ENCODE data around the gene NISCH.

The NISCH gene

DNA sequence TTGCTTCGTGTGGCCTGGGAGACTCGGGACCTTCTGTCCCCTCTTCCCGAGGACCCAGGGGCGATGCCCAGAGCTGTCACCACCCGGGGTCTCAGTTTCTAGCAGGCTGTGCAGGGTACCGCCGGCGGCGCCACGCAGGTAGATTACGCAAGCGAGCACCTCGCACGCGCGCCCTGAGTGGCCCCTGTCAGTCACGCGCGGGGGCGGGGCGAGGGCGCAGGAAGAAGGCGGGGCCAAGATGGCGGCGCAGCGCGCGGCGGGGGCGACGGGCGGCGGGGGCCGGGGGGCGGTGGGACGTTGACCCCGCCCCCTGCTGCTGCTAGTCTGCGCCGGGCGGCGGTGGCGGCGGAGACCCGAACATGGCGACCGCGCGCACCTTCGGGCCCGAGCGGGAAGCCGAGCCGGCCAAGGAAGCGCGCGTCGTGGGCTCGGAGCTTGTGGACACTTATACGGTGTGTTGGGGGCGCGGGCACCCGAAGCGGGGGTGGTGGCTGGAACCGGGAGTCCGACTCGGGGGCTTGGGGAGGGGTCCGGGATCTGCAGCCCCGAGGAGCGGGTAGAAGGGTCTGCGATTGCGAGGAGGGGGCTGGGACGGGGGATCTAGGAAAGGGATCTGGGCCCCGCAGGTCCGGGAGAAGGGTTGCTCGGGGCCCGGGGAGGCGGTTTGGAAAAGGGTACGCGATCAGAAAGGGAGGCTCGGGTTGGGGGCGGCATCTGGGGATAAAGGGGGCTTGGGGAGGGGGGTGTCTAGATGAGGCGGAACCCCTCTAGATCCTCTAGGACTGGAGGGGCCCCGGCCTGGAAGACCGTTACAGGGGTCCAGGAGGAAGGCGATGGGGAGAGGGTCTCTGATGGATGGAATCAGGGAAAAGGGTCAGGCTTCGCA is at the start of gene NISCH:
NISCH (plus strand) TSS at position 322 of the 886 bp plus-strand sequence; CDS start at position 360, 38 bp downstream.
- peak; percentile 54 for DNase-seq (ENCODE audit: low read depth)

DNA sequence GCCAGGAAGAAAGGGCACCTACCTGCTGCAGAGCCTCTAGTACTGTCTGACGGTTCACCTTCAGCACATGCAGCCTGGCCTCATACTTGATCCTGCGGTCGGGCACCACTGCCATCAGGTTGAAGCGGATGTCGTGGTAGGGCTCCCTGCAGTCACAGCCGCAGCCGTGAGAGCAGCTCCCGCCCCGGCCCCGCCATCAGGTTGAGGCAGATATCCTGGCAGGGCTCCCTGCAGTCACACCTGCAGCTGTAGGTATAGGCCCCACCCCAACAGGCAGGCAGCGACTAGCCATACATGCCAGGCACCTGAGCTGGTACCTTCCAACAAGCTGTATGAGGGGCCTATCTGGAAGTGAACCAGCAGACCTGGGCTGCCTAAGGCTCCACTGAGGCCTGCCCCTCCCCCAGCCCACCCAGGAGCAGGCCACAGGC is 49.2 kb upstream of the NISCH start:
- DNase-seq (ENCODE audit: low read depth): no peak

DNA sequence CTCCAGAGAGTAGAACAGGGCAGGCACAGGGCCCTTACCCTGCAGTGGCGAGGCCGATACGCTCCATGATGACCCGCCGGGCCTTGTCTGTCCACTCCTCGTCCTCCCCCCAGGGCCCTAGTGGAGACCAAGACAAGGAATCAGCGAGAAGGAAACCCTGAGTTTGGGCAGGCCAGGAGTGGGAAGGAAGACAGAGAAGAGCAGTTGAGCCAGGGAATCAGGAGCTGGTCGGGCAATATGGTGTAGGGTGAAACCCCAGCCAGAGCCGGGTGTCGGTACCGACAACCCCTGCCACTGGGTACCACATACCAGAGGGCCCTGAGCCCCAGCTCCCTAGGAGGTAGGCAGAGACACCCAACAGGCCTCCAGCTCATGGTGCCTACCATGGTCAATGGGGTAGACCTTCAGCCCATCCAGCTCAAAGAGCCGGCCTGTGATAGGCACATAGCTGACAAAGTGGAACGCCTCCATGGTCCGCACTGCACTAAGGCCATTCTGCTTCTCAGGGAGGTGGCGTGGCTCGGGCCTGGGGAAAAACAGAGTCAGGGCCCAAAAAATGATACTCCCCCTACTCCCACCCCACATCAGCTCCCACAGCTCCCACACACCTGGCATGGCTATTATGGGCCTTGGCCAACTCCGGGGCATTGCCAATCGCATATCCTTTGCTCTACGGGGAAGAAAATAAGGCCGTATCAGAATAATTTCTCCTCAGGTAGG is 48.5 kb upstream of the NISCH start:
- DNase-seq (ENCODE audit: low read depth): no peak

DNA sequence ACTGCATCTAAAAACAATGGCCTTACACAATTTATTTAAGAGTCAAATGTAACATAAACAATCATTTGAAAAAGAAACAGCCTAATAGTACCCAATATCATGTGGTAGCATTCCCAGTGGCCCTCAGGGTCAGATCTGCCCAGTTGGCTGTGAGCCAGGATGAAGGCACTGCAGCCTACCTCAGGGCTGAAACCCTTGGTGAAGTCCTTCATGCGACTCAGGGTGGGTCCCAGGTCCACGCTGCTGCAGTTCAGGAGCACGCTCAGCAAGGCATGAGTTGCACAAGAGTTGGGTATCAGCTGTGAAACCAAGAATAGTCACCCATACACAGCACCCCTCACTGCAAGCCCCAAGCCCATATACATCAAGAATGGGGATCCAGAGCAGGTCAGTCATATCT is 47.6 kb upstream of the NISCH start:
- DNase-seq (ENCODE audit: low read depth): no peak

DNA sequence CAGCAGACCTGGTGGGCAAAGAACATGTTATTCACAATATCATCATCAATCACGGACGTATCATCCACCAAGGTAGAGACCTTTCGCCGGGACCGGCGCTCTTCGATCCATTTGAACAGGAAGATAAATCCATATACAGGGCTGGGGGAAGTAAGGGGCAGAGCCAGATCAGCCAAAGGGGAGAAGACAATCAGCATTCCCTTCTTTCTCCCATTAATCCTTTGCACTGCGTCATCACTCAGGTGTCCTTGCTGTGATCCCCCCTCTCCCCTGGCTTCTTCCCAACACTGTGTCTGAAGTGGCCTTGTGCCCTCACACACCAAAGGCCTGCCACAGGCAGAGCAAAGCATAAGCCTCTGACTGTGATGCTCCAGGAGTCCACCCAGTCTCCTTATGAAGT is 46.9 kb upstream of the NISCH start:
- DNase-seq (ENCODE audit: low read depth): no peak

DNA sequence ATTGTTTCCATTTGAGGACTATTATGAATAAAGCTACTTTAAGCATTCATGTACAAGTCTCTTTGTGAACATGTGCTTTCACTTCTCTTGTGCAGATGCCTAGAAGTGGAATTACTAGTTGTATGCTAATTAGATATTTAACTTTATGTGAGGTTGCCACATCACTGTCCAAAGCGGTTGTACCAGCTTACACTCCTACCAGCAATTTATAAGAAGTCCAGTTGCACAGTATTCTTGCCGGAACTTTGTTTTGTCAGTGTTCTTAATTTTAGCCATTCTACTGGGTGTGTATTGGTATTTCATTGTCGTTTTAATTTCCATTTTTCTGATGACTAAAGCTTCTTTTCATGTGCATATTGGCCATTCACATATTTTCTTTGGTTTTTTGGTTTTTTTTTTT is 39.6 kb upstream of the NISCH start:
- DNase-seq (ENCODE audit: low read depth): no peak

DNA sequence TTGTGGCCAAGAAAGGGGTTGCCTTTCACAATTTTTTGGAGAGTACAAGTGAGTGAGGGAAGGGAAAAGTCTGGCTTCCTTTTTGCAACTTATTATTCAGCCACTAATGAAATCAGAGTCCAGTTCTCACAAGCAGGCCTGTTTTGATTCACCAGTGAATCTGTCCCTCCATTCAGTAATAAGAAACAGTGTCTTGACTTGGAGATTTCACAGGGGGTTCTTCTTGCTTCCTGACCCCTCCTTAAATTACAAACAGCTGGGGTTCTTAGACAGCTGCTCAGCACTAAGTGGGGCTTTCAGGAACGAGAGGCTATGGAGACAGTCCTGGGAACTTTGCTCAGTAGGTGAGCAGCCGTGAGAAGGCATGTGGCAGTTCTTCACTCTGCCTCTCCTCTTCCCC is 35.0 kb upstream of the NISCH start:
- DNase-seq (ENCODE audit: low read depth): no peak

DNA sequence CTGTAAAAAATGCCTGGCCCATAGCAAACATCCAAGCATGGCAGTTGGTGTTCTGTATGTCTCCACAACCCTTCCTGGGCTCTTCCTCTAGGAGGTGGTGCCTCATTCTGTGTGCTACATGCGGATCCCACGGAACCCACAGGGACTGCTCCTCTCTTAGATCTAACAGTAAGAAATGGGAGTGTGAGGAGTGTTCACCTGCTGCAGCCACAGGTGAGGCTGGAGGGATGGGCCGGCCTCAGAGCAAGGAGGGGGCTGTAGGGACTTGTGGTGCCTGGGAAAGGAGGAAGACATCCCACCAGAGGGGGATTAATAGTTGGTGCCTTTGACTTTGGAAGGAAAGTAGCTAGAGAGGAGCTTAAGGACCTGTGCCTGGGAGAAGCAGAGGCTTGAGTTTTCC is 32.7 kb upstream of the NISCH start:
- DNase-seq (ENCODE audit: low read depth): no peak

DNA sequence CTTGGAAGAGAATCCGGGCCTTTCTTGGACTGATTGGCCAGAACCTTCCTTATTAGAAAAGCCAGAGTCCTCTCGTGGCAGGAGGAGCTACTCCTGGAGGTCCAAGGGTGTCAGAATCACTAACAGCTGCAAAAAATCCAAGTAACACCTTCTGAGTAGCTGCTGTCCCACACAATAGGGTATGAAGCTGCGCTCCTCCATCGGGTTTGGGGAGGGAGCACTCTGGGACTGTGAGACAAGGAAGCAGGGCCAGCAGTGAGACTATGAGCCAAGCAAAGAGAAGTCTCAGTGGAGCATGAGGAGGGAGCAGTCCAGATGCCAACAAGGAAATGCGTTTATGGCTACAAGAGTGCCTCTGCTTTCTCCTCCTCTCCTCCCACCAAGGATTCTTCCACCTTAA is 32.2 kb upstream of the NISCH start:
- DNase-seq (ENCODE audit: low read depth): no peak

DNA sequence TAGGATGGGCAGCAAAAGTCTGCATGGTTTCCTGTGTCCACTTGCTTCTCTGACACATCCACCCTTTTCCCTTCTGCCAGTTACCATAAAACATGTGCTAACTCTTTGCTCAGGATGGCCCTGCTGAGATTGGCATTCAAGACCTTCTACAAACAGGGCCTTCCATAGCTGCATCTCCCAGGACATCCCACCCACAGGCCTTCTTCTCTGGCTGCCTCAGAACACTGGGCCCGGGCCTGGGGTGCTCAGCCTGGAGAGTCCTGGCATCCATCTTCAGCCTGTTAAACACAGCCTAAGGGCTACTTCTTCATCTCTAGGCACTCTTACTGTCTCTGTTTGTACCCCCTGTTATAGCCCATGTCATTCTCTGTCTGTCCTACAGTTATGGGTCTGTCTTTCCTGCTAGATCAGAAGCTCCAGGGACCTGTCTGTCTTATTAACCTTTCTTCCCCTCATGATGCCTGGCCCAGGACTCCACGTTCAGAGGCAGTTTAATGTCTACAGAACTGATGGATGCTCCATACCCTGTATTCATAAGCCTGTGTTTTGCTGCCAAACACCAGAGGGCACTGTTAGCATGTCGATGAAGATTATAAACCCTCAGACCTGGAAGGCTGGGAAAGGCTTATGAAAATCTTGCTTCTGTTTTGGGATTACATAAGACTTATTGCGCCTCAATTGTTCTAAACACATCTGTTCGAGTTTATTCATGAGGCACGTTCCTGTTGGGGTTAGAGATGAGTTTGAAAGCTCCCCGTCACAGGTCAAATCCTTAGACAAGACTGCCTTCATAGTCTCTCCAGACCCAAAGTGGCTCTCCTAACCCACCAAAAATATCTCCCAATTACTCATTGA is 27.0 kb upstream of the NISCH start:
- peak; percentile 72 for DNase-seq (ENCODE audit: low read depth)

DNA sequence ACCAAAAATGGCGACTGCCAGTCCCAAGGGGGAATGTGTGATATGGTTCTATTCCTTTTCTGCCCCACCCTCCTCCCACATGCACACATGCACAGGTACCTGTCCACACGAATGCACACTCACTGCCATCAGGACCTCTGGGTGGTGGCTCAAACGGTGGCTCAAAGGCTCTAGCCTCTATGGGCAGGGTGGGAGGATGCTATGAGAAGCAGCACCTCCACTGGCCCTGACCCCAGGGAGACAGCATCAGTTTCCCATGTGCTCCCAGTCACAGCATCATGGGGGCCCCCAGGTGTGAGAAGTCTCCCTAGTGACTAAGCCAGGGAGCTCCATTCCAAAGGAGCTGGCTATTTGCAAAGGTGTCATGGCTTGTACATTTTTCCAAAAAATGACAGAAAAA is 26.4 kb upstream of the NISCH start:
- no peak for DNase-seq (ENCODE audit: low read depth)

DNA sequence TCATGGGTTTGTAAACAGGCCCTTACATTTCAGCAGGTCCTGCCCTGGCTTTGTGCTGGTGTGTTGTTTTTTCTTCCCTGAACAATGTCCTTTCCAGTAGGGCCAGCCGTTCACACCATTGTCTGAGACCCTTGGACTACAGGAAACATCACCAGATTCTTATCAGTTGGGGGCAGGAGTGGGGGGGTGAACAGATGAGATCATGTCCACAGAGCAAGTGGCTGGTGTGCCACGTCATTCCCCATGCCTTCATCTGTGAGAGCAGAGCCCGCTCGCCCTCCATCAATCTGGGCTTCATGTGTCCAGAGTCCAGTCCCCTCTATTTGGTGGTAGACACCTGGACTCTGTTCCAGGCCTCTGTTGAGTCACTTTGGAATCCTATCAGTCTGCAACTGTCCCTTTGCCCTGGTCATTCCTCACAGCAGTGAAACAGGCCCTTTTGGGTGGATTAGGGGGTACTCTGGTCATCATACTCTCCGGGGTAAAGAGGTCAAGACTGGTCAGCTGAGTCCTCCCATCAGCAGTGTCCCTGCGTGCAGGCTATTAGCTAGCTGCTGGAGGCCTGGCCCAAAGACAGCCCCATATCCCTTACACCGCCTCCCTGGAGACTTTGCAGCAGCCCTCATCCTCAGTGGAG is 25.5 kb upstream of the NISCH start:
- DNase-seq (ENCODE audit: low read depth): no peak

DNA sequence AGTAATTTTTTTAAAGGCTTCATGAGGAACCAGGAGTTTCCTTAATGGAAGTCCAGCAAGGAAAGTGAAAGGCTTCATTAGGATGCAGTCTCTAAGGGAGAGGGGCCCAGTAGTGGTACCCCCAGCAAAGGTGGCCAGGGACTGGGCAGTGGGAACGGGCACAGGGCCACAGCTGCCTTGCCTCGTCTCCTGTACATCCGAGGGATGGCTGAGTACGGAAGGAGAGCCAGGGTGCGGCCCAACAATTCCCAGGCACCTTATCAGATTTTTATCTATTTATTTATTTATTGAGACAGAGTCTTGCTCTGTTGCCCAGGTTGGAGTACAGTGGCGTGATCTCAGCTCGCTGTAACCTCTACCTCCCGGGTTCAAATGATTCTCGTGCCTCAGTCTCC is 25.0 kb upstream of the NISCH start:
- no peak for DNase-seq (ENCODE audit: low read depth)

DNA sequence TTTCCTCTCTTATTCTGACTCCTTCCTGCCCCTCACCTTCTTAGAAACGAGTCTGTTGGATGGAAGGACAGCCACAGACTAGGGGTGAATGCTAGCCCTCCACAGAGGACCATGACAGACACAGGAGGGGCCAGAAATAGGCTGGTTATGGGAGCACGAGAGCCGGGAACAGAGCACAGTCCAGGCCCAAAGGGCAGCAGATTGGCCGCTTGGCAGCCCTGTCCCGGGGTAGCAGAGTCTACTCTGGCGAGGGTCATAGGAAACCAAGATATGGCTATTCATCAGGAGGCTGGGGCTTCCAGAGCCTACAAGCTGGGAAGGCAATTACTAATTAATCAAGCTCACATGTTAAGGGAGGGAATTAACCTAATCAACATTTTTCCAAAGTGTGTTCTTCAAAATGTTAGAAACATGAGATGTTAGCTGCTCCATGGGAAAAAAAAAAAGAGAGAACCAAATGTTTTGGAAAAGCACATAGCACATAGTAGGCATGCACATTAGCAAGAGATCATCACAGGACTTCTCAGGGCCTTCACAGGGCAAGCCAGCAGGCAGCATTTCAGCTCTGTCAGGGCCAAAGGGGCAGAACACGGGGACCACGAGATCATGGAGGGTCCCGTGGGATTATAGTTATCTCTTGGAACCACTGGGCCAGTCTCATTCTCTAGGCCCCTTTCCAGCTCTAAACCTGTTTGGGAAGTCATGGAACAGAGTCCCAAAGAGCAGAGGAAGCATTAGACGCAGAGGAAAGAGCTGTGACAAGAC is 23.8 kb upstream of the NISCH start:
- no peak for DNase-seq (ENCODE audit: low read depth)

DNA sequence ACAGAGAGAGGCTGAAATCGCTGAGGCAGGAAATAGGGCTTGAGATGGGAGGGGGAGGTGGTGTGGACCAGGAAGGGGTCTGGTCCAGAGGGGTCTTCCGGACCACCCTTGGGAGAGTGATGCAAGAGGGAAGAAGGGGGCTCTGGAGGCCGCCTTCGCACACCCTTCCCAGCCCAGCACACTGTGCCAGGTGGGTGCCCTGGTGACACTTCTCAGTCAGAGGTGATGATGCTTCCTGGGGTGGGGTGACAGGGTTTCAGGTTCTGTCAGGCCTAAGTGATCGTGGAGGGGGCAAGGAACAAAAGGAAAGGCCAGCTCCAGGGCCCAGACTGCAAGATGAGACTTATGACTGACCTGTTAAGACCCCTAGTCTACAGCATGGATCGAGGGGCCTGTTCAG is 23.2 kb upstream of the NISCH start:
- no peak for DNase-seq (ENCODE audit: low read depth)

DNA sequence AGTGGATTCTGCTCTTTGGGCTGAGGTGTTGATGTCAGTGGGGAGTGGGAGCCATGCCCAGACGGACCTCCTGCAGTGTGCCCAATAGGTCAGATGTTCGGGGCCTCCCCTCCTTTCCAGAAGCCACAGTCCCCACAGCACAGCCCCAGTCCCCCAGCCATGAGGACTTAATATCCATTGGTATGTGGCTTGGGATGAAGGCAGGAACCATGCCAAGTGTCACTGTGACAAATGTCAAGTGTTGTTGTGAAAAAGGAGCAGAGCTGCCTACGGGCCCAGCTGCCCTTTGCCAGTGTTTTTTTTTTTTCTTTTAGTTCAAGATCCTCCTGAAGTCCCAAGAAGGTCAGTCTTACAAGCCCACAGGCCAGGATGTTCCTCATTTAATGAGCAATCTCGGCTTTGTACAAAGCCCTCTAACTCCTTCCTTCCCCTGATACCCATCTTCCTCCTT is 22.7 kb upstream of the NISCH start:
- DNase-seq (ENCODE audit: low read depth): no peak

DNA sequence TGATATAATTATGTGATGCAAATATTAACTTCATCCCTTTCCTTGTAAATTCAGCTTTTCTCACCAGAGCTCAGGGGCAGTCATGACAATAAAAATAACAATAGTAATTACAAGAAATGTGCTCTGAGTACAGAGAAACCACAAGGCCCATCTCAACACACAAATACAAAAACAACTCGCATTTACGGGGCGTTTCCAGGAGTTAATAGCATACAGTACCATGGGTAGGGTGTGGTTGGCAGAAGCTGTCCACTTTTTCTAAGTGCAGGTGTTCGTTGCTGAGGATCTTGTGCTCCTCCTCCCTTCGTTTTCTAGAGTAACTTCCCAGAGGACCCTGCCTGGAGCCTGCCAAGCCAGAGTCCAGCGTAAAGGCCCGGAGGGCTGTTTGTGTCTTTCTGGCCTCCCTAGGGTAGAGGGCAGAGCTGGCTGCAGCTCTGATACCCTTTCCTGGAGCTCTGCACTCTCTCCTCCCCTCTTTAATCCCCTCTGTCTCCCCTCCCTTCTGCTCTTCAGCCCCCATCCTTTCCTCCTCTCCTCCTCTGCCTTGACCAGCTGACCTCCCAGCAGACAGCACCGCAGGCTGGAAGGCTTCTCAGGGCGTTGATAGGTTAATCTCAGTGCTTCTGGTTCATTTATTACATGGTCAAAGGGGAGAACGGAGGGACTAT is 21.9 kb upstream of the NISCH start:
- no peak for DNase-seq (ENCODE audit: low read depth)

DNA sequence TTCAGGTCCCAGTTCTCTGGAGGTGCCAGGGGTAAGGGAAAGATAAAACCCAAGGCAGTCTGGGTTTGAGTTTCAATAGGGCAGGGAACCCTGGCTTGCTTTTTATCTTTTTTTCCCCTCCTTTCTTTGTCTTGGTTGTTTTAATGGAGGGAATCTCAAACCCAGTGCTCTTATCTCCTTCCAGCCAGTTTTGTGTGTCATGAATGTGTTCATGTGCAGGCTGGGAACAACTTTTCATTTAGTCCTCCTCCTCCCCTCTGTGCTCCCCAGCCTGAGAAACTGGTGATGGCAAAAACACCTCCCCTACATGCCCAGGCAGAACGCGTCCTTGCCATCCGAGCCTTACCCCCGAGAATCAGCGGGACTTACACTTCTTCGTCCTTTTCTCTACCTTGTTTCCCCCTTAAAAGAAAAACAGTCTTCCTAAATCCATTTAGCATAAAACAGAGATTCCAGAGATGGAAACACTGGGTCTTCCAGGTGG is 21.4 kb upstream of the NISCH start:
- no peak for DNase-seq (ENCODE audit: low read depth)

DNA sequence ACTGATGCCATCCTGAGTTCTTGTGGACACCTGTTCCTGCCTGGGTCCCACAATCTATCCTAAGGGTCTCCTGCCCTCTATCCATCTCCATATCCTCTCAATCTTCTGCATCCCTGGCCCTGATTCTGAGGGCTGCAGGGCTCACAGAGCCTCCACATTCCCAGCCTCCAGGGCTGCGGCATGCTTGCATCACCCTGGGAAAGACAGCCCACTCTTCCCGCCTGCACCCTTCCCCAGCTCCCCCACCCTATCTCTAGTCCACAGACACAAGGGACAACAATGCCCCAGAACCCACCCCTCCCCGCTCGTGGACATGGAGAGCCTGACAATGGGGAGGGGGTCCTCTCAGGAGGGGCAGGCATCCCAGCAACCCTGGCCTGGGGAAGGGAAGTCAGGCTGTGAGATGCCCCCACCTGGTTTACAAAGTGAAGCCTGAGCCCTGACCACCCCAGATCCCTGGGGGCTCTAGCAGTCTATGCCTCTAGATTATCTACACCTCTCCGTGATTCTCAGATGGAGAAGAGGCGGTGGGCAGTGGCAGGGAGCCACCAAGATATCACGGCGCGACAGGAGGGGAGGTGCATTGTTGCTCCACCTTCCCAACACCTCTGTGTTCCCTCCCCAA is 20.8 kb upstream of the NISCH start:
- no peak for DNase-seq (ENCODE audit: low read depth)

Data from stromal cell of bone marrow (primary cell).